Endothelial cell of umbilical vein (primary cell): ENCODE data around the gene RAB8B. TPM values are rescaled to one million over a fixed set of nuclear protein-coding genes. Genes with fewer than 3 reads are reported as not detected.
A peak's percentile ranks its signal among the peaks of the same experiment; 100 is the strongest.

ENCODE experiments used
- BruUV-seq: library from RNA; stranded (reverse); fragments of 400-500 nt; replicated peaks from 2 replicates; lab custom pipeline; 2021; lab: Mats Ljungman, UMichigan
- CTCF ChIA-PET: fragments of 300-600, 350-600 bp; sonication (Branson Sonifier 250); formaldehyde crosslinking; loops from one replicate; lab custom pipeline; 2021; ENCODE audit warnings: antibody characterized with exemption, inconsistent platforms; lab: Charles Lee
- POLR2A ChIA-PET: fragments of 300-600, 350-600 bp; sonication (Branson Sonifier 250); formaldehyde crosslinking; loops from one replicate; lab custom pipeline; 2021; ENCODE audit warnings: antibody characterized with exemption, inconsistent platforms; lab: Charles Lee
- DNase-seq: peaks from one replicate; pipeline ENCODE4 v3.0.0-alpha.2; 2011; ENCODE audit warnings: low read depth, low spot score
- FAIRE-seq: peaks from 2 replicates; lab custom pipeline; 2011; peaks lifted over from hg19 to GRCh38; lab: Jason Lieb, UNC
- H2AFZ ChIP-seq: 2 replicates; pipeline ENCODE4 v1.6.0; 2012; ENCODE audit warnings: low read depth, low read length, control low read depth, inconsistent platforms
- H3K27ac ChIP-seq: 2 replicates; pipeline ENCODE4 v1.5.1; 2011; ENCODE audit warnings: low read depth, mild to moderate bottlenecking, control low read depth, low read length, moderate library complexity; ENCODE audit not compliant: insufficient read depth
- H3K27me3 ChIP-seq, 2 experiments: 2 replicates each; pipeline versions ENCODE4 v1.6.0 to v1.6.1; 2011; ENCODE audit warnings: low read length in 2 of 2, mixed read lengths in 1 of 2; ENCODE audit not compliant: control insufficient read depth in 2 of 2, insufficient read depth in 2 of 2
- H3K36me3 ChIP-seq, 2 experiments: 2 replicates in 1 of 2; 3 replicates in 1 of 2; pipeline ENCODE4 v1.5.1; 2011; ENCODE audit warnings: low read length in 2 of 2, mild to moderate bottlenecking in 1 of 2, moderate library complexity in 1 of 2; ENCODE audit not compliant: control insufficient read depth in 2 of 2, insufficient read depth in 2 of 2; ENCODE audit errors: extremely low read depth in 1 of 2
- H3K4me1 ChIP-seq: 3 replicates; pipeline ENCODE4 v1.5.1; 2011; ENCODE audit warnings: mild to moderate bottlenecking, low read length; ENCODE audit not compliant: control insufficient read depth, insufficient read depth; ENCODE audit errors: extremely low read depth
- H3K4me2 ChIP-seq: 2 replicates; pipeline ENCODE4 v1.6.1; 2011; ENCODE audit warnings: low read length, control low read depth, mixed read lengths; ENCODE audit not compliant: insufficient read depth
- H3K4me3 ChIP-seq, 3 experiments: fragments of 200-600 bp in 1 of 3; sonication (generic), shearing (Covaris generic) in 1 of 3; replicated peaks in 1 of 3; 2 replicates each; pipeline ENCODE4 v1.5.1; 2011 to 2016; ENCODE audit warnings: control low read depth in 3 of 3, low read length in 3 of 3, mild to moderate bottlenecking in 2 of 3, inconsistent platforms in 1 of 3, low read depth in 1 of 3, moderate library complexity in 1 of 3; ENCODE audit not compliant: insufficient read depth in 1 of 3
- H3K79me2 ChIP-seq: 2 replicates; pipeline ENCODE4 v1.6.0; 2012; ENCODE audit warnings: low read length, inconsistent platforms; ENCODE audit not compliant: control insufficient read depth, insufficient read depth
- H3K9ac ChIP-seq: replicated peaks from 2 replicates; pipeline ENCODE3; 2011; ENCODE audit warnings: low read length, control low read depth; ENCODE audit not compliant: insufficient read depth; ENCODE audit errors: extremely low read depth
- H3K9me1 ChIP-seq: replicated peaks from 3 replicates; pipeline ENCODE4 v1.6.0; 2011; ENCODE audit warnings: mild to moderate bottlenecking, low read length; ENCODE audit not compliant: control insufficient read depth, insufficient read depth; ENCODE audit errors: extremely low read depth
- H3K9me3 ChIP-seq: replicated peaks from 2 replicates; pipeline ENCODE4 v1.5.1; 2012; ENCODE audit warnings: low read length, inconsistent platforms; ENCODE audit not compliant: control insufficient read depth, insufficient read depth
- H4K20me1 ChIP-seq: replicated peaks from 2 replicates; pipeline ENCODE3; 2011; ENCODE audit warnings: mild to moderate bottlenecking, low read length; ENCODE audit not compliant: control insufficient read depth, insufficient read depth; ENCODE audit errors: extremely low read depth
- EZH2 ChIP-seq: IDR thresholded peaks from 2 replicates; pipeline ENCODE4 v1.6.1; 2012; ENCODE audit warnings: borderline replicate concordance, low read depth, mild to moderate bottlenecking, moderate library complexity, low read length, inconsistent platforms; ENCODE audit not compliant: severe bottlenecking
- FOS ChIP-seq: IDR thresholded peaks from 2 replicates; pipeline ENCODE4 v1.6.1; 2011; ENCODE audit warnings: mild to moderate bottlenecking, low read length, moderate library complexity, borderline replicate concordance; ENCODE audit not compliant: insufficient read depth
- GATA2 ChIP-seq: IDR thresholded peaks from 2 replicates; pipeline ENCODE4 v1.7.0; 2011; ENCODE audit warnings: low read depth, mild to moderate bottlenecking, moderate library complexity, mixed read lengths, low read length; ENCODE audit not compliant: insufficient read length, insufficient read depth
- JUN ChIP-seq: IDR thresholded peaks from 2 replicates; pipeline ENCODE4 v1.6.1; 2011; ENCODE audit warnings: borderline replicate concordance, low read depth; ENCODE audit not compliant: insufficient read length, insufficient read depth
- MYC ChIP-seq: IDR thresholded peaks from one replicate; pipeline ENCODE4 v1.6.1; 2011; ENCODE audit warnings: mild to moderate bottlenecking, low read depth, low read length
- POLR2A ChIP-seq: IDR thresholded peaks from 2 replicates; pipeline ENCODE4 v1.6.1; 2012; ENCODE audit warnings: low read depth, mild to moderate bottlenecking, control low read depth, low read length
- POLR2AphosphoS5 ChIP-seq: IDR thresholded peaks from 2 replicates; pipeline ENCODE4 v1.6.1; 2012; ENCODE audit warnings: low read depth, mild to moderate bottlenecking, control low read depth, low read length, moderate library complexity; ENCODE audit not compliant: insufficient read depth
- dilution Hi-C: fragments of 300-500 bp; cut with MboI; formaldehyde crosslinking; loops from one replicate; pipeline ENCODE4 v1.15.0; 2019; ENCODE audit warnings: low sequenced_read_pairs; ENCODE audit not compliant: extremely low pct_ligation_motif_present
- intact Hi-C: fragments of 100-400 bp; cut with micrococcal nuclease; formaldehyde crosslinking; loops from one replicate; pipeline ENCODE4 v1.10.0; 2022
- polyA plus RNA-seq, 4 experiments: library from polyadenylated mRNA; depleted of rRNA in 3 of 4; stranded (reverse) in 3 of 4; unstranded in 1 of 4; fragments of >200 nt; gene quantifications; 2 replicates each; pipeline versions ENCODE4 v1.2.1 to v1.2.3, GENCODE V29; 2011 to 2012; ENCODE audit warnings: missing spikeins in 1 of 4
- total RNA-seq: library from RNA; stranded (reverse); gene quantifications from 2 replicates; pipeline ENCODE4 v1.2.3, GENCODE V29; 2021
- TF ChIP-seq, protein P1 (sequence below): IDR thresholded peaks from 2 replicates; pipeline ENCODE4 v1.6.1; 2011; ENCODE audit not compliant: insufficient read depth, insufficient read length
- TF ChIP-seq, protein P2 (sequence below), 2 donors: IDR thresholded peaks; 1 replicate in 1 of 2; 2 replicates in 1 of 2; pipeline ENCODE4 v1.5.1; 2011; ENCODE audit warnings: low read length in 2 of 2, mild to moderate bottlenecking in 2 of 2, moderate library complexity in 2 of 2, control low read depth in 1 of 2, inconsistent platforms in 1 of 2, low read depth in 1 of 2; ENCODE audit not compliant: insufficient read depth in 1 of 2; ENCODE audit errors: extremely low read depth in 1 of 2

RAB8B gene
- total and polyA plus RNA-seq, 2 donors (not counting 3 experiments of a cell fraction or from before 2014, with no cell fraction given), result 10.4 to 52.5 TPM

DNA sequence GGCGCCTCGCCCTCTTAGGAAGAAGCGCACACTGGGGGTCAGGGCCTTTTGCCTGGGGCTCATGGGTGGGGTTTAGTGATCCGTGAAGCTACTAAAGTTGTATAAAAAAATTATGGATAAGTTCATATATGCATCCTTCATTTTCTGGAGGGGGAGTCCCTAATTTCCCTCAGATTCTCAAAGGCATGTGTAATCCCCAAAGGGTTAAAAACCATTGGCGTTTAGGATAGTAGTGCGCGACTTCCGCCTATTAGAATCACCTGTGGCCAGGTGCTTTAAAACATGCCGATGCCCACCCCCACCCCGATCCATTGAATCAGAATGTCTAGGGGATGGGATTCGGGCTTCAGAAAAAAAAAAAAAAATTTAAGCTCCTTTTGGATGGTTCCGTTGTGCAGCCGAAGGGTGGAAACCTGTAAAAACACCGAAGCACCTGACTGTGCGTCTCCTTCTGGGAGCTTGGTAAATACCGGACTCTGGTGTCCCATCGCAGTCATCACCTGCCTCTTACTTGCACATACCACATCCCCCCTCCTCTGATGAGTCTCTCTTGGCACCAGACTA, 88.6 kb downstream of the RAB8B start:
- dilution Hi-C loops, result no loop called here
- ChIA-PET CTCF (interaction anchor here (1.0 to 3.8 kb wide), 4 partner anchors 10 to 230 kb away, joined by 3 to 12 read pairs (median 4); no protein-coding TSS in a partner anchor), POLR2A (interaction anchor here (0.6 kb wide), 1 partner anchor 89 kb away, joined by 3 read pairs; no protein-coding TSS in a partner anchor)
- Histone ChIP-seq H3K4me1 (peaks cover 9% of the 10 kb centered on the region), H3K4me2 (peak overlapping the region; percentile 76), H2AFZ (peak overlapping the region; percentile 88), H3K9ac (peak overlapping the region; percentile 84), H3K9me3 (no peaks in the 10 kb centered on the region), H3K79me2 (no peaks in the 10 kb centered on the region), H4K20me1 (no peaks in the 10 kb centered on the region), H3K27ac (peak overlapping the region; percentile 22), H3K36me3 (no peaks in the 10 kb centered on the region), H3K27me3 (no peaks in the 10 kb centered on the region), H3K9me1 (no peaks in the 10 kb centered on the region), H3K4me3 (peak overlapping the region; percentile 68 to 85 (median 73))
- TF ChIP-seq JUN, result no peak
- TF ChIP-seq FOS, result no peak
- no peak for TF ChIP-seq POLR2AphosphoS5
- no peak for TF ChIP-seq MYC
- TF ChIP-seq POLR2A, result no peak
- TF ChIP-seq EZH2, result no peak
- TF ChIP-seq, protein P1, sequence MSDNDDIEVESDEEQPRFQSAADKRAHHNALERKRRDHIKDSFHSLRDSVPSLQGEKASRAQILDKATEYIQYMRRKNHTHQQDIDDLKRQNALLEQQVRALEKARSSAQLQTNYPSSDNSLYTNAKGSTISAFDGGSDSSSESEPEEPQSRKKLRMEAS, result no peak
- TF ChIP-seq, protein P2, sequence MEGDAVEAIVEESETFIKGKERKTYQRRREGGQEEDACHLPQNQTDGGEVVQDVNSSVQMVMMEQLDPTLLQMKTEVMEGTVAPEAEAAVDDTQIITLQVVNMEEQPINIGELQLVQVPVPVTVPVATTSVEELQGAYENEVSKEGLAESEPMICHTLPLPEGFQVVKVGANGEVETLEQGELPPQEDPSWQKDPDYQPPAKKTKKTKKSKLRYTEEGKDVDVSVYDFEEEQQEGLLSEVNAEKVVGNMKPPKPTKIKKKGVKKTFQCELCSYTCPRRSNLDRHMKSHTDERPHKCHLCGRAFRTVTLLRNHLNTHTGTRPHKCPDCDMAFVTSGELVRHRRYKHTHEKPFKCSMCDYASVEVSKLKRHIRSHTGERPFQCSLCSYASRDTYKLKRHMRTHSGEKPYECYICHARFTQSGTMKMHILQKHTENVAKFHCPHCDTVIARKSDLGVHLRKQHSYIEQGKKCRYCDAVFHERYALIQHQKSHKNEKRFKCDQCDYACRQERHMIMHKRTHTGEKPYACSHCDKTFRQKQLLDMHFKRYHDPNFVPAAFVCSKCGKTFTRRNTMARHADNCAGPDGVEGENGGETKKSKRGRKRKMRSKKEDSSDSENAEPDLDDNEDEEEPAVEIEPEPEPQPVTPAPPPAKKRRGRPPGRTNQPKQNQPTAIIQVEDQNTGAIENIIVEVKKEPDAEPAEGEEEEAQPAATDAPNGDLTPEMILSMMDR (IDR thresholded peaks at IDR 0.05; ENCODE audit: extremely low read depth in 1 of 2, insufficient read depth in 1 of 2, low read depth in 1 of 2, low read length in 2 of 2), result no peak
- TF ChIP-seq GATA2, result no peak
- intact Hi-C loops, result loop anchor here (1.0 to 2.0 kb wide), 4 partner anchors 33 to 156 kb away; partner anchors contain the start of genes RAB8B and RPS27L
- DNase-seq, result no peak
- no peak for FAIRE-seq
- BruUV-seq, result TSS peak; percentile 33
